M059J (cell line): ENCODE measurements around the gene IMP3. TPM values are rescaled to one million over a fixed set of nuclear protein-coding genes. Genes with fewer than 3 reads are reported as not detected.
"Not testable (repeated sequence)": the region's sequence is repeated elsewhere in the genome, so short reads cannot be mapped to it uniquely, and the experiment has no call there.

ENCODE experiments used
- DNase-seq: peaks from one replicate; pipeline ENCODE4 v3.0.0-alpha.2; 2012; ENCODE audit warnings: low read depth
- total RNA-seq: library from RNA; depleted of rRNA; stranded (reverse); fragments of >200 nt; shearing (Covaris generic); gene quantifications from 2 replicates; pipeline ENCODE4 v1.2.3, GENCODE V29; 2014; rRNA removed

Gene IMP3, protein sequence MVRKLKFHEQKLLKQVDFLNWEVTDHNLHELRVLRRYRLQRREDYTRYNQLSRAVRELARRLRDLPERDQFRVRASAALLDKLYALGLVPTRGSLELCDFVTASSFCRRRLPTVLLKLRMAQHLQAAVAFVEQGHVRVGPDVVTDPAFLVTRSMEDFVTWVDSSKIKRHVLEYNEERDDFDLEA
- total RNA-seq: 93.7 and 148 TPM in 2 replicates

DNA sequence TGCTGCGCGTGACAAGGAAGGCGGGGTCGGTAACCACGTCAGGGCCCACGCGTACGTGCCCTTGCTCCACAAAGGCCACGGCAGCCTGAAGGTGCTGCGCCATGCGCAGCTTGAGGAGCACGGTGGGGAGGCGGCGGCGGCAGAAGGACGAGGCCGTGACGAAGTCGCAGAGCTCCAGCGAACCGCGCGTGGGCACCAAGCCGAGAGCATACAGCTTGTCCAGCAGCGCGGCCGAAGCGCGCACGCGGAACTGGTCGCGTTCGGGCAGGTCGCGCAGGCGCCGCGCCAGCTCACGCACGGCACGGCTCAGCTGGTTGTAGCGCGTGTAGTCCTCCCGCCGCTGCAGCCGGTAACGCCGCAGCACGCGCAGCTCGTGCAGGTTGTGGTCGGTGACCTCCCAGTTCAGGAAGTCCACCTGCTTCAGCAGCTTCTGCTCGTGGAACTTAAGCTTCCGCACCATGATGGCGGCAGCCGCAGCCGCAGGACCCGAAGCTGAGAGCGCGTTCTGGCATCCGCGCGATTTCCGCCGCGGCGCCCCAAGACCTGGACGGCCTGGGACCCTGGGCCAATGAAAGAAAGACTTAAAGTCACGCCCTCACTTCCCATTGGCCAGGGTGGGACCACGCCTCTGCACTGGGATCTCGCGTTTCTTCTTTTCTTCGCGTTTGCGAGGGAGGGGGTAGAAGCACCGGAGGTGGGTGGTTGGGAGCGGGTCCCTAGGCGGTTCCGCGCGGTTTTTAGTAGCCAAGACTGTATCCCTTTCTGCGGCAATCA lies at the start of gene IMP3:
Gene IMP3 (minus strand): TSS at position 516 of the 774 bp plus-strand sequence. CDS start 56 bp downstream, at position 460.
- DNase-seq: peak; percentile 97

DNA sequence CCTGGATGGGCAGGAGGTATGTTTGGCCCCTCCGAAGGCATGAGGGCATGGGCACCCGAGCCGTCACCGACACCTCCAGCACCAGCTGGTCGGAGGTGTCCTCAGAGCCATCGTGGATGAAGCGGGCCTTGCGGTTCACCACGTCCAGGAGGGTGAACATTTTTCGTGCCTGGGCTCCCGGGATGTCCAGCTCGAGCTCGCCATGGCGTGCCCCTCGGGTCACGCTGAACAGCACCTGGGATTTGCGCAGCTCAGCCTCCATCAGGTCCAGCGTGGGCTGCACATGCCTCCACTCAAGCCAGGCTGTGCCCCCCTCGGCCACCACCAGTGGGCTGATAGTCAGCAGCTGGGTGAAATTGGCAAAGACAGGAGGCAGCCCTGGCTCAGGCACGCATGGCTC lies 49.4 kb upstream of the IMP3 start:
- not testable (repeated sequence) for DNase-seq

DNA sequence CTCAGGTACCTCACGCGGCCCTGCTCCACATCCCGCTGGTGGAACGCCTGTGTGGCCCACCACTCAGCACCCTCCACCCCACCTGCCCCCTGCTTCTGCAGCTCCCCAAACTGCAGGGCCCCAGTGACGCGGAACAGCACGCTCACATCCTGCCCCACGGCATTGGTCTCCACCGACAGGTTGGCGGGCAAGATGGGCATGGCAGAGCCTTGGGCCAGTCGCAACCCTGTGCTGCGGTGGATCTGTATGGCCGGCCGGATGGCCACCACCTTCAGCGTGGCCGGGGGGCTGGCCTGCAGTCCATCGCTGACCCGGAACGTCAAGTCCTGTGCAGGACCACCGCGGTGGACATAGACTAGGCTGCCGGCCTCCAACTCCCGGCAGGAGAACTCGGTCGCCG lies 48.8 kb upstream of the IMP3 start:
- no peak for DNase-seq

DNA sequence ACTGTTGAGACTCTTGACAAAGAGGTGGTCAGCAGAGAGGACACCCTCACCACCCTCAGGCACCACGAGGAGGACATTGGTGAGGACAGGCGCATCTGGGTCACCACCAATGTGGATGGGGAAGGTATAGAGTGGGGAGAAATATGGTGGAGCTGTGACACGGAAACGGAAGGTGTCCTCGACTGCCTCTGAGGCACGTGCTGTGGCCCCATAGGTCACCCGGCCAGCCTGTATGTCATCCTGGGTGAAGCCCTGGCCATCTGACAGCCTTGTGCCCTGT lies 48.2 kb upstream of the IMP3 start:
- DNase-seq: no peak

DNA sequence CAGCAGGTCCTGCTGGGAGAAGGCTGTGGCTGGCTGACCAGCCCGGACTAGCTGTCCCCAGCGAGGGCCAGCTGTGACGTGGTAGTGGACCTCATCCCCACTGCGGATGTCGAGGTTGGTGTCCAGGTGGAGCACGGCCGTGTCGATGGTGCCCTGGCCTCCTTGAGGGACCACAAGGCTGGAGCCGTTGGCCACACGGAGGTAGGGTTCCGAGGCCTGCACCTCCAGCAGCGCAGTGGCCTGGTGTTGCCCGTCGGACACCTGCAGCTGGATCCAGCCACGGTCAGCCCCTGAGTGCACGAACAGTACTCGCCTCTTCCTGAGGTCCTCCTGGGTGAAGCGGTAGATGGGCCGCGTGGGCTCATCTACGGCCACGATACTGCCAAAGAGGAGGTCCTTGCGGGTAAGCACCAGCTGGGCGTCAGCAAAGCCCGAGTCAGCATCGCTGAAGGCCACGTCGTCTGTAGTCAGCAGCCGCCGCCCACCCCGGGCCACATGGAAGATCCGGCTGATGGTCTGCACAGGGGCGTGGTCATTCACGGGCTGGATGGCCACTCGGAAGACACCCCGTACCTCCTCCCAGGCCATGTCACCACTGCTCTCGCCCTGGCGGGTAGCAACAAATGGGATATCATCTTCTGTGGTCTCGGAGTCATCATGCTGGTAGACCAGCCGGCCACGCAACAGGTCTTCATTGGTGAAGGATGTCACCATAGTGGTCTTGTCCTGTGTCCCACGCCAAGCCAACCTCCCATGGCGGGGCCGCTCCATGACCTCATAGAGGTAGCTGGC lies 47.7 kb upstream of the IMP3 start:
- no peak for DNase-seq

DNA sequence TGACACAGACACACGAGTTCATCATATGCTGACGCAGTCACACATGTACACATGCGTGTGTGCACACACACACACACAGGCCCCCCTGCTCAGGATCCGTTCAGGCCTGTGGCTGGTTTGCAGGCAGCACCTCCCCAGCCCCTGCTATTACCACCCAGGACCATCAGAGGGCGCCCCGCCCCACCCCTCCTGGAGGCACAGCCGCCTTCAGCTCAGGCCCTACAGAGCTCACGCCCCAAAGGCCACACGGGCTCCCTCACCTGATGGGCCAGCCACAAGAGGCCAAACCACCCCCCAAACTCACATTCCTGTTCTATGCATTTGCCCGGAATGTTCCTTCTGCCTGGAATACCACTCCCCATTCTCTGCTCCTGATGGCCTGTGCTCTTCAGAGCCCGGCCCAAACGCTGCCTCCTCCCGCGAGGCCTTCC lies 46.2 kb upstream of the IMP3 start:
- DNase-seq: peak; percentile 54

DNA sequence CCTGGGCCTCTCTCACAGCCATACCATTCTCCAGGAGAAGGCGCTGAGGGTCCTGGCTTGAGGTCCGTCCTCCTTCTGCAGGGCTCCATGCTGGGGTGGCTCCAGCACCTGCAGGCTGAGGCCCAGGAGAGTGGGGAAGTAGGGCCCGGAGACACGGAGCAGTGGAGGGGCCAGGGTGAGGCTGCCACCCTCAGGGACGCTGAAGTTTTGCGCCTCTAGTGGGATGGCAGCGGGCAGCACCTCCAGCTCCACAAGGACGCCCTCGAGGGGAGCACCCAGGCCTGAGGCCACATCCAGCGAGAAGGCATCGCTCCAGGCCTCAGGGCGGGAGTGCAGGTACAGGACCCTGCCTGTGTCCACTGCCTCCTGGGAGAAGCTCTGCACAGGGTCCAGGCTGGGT lies 45.2 kb upstream of the IMP3 start:
- no peak for DNase-seq

DNA sequence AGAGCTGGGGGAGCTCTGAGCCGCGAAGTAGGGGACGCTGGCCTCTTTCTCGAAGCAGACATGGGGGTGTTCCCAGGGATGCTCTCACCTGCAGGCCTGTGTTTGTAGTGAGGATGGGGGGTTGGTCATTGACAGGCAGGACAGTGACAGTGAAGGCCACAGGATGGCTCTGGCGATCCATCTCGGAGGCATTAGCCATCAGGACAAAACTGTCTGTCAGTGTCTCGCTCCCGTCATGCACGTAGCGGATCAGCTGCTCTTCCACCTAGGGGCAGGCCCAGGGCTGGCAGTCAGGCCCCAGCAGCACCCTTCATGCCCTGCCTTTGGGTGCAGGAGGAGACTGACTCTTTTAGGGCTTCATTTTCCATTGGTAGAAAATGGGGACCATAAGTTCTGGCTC lies 44.6 kb upstream of the IMP3 start:
- DNase-seq: no peak

DNA sequence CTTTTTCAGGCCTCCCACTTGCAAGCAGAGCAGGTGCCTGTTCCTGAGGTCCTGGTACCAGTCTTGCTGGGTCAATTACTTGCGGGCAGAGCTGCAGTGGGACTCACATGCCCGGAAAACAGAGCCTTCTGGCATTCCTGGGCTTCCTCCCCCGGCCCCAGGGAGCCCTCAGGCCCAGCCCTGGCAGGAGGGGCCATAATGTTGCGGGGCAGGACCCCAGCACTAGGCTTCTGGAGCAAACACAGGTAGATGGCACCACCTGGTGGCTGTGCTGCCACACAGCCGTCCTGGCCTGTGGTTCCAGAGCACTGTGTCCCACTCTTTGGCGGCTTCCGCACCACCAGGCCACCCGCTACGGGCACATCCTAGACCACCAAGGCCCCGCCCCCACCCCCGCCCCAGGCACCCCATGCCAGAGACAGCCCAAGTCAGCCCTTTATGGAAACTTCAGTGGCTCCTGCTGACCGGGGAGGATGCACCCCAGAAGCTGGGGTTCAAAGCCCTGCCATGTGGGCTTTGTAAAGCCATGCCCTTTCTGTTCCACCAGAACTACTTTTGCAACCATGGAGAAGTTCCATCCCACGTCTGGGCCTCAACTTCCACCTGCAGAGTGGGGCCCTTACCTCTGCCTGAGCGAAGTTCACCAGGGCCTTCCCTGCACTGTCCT lies 43.8 kb upstream of the IMP3 start:
- DNase-seq: peak; percentile 43

DNA sequence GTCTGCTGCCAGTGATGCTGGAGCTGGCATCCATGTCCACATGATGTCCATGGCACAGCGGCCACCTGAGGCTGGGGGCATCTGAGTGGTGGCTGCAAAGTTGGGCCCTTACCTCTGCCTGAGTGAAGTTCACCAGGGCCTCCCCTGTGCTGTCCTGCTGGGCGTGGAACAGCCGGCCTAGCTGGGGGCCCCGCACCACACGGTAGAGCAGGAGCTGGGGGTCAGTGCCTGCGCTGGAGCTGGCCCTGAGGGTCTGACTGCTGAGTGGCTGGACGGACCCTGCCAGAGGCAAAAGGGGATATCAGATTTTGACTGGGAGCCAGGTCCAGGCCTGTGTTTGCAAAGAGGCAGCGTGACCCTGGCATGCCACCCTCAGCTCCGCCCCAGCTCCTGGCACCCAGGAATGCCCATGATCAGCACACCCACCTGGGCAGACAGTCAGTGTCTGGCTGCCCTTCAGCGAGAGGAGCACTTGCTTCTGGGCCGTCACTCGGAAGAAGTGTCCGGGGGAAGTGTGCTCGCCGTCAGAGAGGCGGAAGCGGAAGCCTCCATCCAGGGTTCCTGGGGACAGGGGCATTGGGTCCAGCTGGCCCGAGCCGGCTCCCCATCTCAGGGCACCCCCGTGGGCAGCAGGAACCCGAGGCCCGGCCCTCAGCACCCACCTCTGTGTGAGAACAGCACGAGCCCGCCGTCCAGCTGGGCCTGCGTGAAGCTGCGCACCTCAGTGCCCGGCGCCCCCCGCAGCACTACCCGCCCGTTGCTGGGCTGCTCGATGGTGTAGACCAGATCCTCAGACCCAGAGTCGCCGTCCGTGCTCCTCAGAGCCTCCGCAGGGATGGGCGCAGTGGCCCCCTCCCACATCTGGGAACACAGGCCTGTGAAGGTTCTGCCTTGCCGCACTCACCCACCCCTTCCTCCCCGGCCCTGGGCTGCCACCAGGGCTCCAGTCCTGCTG lies 42.4 kb upstream of the IMP3 start:
- no peak for DNase-seq

DNA sequence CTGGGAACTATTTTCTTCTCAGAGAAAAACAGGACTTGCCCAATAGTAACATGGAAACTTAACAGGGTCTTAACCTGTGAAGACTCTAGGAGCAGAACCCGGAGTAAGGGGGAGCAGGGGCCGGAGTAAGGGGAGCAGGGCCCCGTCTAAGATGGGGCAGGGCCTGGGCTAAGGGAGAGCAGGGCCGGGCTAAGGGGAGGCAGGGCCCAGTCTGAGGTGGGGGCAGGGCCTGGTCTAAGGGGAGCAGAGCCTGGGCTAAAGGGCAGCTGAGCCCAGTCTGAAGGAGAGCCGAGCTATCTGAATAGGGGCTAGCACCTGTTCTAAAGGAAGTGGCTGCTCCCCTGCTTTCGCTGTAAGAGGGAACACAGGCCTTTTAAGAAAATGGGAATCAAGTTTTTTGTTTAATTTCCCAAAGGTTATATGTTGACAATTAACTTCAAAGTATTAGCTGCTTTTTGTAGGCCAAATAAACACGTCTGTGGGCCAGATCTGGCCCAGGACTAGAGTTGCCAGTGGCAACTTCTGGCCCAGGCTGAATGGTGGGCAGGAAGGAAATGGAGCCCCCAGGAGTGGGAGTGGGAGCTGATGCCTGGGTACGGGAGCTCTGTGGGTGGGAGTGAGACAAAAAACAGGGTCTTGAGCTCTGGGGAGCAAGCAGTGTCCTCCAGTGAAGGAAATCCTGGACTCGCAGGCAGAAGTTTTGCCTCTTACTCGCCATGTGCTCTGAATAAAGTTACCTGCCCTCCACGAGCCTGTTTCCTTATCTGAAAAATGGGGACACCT lies 40.2 kb upstream of the IMP3 start:
- DNase-seq: no peak

DNA sequence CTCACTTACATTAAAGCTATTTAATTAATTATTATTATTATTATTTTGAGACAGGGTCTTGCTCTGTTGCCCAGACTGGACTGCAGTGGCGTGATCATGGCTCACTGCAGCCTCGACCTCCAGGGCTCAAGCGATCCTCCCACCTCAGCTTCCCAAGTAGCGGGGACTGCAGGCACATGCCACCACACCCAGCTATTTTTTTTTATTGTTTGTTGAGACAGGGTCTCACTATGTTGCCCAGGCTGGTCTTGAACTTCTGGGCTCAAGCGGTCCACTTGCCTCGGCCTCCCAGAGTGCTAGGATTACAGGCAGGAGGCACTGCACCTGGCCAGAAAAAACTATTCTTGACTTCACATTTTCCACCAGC lies 38.3 kb upstream of the IMP3 start:
- not testable (repeated sequence) for DNase-seq

DNA sequence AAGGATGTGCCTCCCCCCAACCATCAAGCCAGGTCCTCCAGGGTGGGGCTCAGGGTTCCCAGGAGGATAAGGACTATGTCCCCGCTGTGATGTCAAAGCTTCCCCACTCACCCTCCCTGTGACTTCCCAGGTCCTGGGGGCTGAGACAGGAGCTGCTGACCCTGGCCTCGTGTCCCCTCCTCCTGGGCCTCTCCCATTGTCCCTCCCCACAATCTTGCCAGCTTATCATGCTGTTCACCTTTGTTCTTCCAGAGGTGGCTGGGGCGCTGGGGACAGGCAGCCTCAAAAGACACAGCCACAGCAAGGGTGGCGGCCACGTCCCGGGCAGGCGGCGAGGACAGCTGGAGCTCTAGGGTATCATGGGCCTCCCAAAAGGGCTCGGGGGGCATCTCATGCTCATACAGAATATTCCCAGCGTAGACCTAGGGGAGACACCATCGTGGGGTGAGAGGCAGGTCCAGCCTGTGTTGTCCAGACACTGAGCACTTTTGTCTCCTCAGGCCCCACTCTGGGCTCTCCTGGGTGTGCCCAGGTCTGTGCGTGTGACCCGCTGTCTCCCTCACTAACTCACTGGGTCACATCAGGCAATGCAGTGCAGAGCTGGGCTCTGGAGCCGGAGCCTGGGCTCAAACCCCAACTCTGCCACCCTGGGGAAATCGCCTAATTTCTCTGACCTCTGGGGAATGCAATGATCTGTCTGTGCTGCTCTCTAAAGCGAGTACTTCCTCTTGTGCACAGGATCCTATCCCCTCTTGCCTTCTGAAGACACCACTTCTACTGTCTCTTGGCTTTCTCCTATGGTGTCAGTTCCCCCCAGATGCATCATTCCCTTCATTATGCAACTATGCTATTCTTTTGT lies 37.7 kb upstream of the IMP3 start:
- DNase-seq: no peak

DNA sequence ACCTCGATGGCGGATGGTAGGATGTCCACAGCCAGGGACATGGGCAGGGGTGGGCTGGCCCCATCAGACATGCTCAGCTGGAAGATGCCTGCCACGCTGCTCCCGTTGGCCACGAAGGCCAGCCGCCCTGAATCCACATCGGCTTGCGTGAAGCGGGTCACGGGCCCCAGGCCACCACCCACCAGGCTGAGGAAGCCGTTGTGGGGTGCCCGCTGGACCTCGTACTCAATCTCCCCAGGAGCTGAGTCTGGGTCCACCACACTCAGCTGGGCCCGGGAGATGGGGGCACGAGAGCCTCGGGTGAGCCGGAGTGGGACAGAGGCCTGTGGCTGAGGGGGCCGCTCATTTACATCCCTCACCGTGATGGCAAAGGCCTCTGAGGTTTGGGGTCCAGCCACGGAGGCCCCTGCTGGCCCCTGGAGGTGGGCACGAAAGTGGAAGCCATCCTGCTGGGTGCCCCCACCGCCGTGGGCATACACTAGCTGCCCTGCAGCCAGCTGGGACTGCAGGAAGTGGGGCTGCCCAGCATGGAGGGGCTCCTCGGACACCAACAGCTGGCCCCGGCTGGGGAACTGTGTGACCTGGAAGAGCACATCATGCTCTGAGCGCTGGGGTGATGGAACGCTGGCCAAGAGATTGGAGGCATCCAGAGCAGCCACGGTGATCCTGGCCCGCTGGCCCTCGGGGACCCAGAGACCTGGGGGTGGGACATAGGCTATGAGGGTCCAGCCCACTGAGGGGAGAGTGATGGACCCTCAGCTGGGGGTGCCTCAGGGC lies 36.9 kb upstream of the IMP3 start:
- DNase-seq: no peak

DNA sequence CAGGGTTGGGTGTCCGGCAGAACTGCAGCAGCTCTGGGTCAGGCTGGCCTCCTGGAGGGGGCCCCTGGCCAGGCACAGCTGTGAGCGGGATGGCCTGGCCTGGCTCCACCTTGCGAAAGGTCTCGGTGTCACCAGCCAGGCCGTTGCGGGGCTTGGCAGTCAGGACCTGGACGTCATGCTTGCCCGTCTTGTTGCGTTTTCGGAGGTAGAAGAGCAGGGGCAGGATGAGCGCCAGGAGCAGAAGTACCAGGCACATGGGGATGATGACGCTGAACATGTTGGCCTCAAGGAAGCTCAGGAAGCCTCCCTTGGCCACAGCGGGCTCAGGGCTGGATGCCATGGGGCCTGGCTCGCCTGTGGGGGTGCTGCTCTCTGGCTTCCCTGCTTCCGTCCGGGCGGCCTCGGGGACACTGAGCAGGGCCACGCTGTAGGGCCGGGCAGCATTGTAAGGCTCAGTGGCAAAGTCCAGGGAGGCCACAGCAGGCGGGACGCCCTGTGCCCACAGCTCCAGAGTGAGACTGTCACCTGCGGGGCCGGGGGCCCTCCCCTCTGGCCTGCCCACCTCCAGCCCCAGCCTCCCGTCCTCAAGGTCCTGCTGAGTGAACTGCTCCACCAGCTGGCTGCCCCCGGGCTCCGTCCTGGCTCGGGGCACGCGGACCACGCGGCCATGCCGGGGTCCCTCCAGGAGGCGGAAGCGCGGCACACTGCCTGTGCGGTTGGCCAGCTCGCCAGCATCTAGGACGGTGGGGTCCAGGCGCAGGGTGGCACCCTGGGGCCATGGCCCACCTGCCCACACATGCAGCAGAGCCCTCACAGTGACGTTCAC lies 35.8 kb upstream of the IMP3 start:
- DNase-seq: no peak

DNA sequence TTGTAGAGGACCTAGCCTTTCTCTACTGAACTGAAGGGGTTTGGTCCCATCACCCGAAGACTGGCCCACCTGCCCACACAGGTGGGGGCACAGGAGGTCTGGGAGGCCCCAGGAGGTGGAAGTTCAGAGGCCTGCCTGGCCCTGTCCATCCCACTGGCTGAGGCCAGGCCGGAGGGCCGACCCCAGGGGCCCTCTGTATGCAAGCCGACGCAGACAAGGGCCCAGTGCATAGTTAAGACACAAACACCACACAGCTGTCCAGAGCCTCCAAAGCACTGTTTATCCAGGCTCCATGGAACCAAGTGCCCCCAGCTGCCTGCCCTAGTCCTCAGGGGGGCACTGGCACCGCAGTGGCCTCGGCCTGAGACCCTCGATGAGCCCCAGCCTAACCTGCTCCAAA lies 34.3 kb upstream of the IMP3 start:
- DNase-seq: no peak

DNA sequence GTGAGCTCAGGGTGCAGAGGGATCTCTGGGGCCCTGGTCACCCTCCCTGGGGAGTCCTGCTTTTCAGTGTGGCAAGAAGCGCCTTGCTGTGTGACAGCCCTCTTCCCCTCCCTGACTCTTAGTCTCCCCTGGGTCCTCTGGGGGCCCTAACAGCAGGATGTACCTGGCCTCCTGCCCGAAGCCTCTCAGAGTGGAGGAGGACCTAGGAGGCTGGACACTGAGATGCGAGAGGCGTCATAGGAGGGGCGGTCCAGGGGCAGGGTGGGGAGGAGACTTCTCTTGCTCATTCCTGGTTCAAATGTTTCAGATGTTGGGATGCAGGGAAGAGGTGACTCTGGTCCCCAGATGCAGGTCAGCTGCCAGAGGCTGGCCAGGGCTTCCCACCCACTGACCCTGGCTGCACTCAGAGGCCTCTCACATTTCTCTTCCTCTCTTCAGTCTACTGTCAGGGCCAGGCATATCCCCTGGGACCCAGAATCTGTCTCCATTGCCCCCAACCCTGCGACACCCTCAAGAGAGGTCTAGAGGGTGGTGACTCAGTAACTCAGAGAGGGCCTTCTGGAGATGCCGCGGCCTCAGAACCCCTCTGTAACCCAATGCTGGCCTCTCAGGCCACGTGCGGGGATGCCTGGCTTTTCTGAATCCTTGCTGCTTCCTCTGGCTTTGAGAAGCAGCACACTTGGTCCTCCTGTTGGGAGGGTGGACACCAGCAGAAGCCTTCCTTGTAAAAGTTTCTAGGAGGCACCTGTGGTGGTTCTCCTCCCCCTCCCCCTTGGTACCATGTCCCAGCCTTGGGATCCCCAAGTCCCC lies 33.6 kb upstream of the IMP3 start:
- DNase-seq: no peak
